22Rv1 (cell line): Measurements from ENCODE around the gene GFRA1.

Source experiments
- ZFX ChIP-seq: fragments of 450-650 bp; IDR thresholded peaks from 2 replicates; pipeline ENCODE4 v1.6.1; 2017; ENCODE audit warnings: antibody characterized with exemption, borderline replicate concordance
- TF ChIP-seq, protein P1 (sequence below): fragments of 450-650 bp; IDR thresholded peaks from 2 replicates; pipeline ENCODE4 v1.5.1; 2017; ENCODE audit warnings: mild to moderate bottlenecking

DNA sequence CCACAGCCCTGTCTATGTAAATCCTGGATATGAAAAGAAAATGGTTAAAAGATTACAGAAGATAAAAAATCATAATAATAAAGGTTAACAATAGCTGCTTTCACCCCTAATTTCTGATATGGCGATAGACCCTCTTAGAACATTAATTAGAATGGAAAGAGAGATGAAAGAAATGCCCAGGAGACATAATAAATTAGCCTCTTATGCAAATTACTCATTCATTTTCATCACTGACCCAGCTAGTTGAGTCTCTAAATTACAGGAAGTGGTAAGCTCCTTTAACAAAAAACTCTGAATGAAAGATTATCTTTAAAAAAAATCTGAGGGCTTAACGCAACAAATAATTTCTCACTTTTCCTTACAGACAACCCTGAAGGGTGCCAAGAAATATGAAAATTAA, 12.4 kb downstream of the GFRA1 start:
- TF ChIP-seq, protein P1, sequence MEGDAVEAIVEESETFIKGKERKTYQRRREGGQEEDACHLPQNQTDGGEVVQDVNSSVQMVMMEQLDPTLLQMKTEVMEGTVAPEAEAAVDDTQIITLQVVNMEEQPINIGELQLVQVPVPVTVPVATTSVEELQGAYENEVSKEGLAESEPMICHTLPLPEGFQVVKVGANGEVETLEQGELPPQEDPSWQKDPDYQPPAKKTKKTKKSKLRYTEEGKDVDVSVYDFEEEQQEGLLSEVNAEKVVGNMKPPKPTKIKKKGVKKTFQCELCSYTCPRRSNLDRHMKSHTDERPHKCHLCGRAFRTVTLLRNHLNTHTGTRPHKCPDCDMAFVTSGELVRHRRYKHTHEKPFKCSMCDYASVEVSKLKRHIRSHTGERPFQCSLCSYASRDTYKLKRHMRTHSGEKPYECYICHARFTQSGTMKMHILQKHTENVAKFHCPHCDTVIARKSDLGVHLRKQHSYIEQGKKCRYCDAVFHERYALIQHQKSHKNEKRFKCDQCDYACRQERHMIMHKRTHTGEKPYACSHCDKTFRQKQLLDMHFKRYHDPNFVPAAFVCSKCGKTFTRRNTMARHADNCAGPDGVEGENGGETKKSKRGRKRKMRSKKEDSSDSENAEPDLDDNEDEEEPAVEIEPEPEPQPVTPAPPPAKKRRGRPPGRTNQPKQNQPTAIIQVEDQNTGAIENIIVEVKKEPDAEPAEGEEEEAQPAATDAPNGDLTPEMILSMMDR: no peak
- TF ChIP-seq ZFX: no peak
